ENCODE measurements around the gene PFN2. TPM values are rescaled to one million over a fixed set of nuclear protein-coding genes. Genes with fewer than 3 reads are reported as not detected.
"Not testable (repeated sequence)": the region's sequence is repeated elsewhere in the genome, so short reads cannot be mapped to it uniquely, and the experiment has no call there.

PFN2 gene
- polyA plus RNA-seq, 3 donors, result not detected

GRCh38 chr3:149983628-149984027, 12.9 kb upstream of the PFN2 start:
- Mint-ChIP-seq H3K4me3 (no peak overlapping the region), H3K4me1 (no peaks in the 10 kb centered on the region), H3K27me3 (ENCODE audit: low read depth in 3 of 3) (peaks cover 2 to 6% (median 3%) of the 10 kb centered on the region in 3 donors), H3K27ac (no peak overlapping the region), H3K9me3 (peaks cover 0 to 10% (median 4%) of the 10 kb centered on the region in 7 donors), H3K36me3 (no peaks in the 10 kb centered on the region)
- Histone ChIP-seq H3K9ac (ENCODE audit: insufficient read depth, low read length, poor library complexity, severe bottlenecking) (no peak overlapping the region), H3K4me3 (replicated peaks in 1 of 3; ENCODE audit: low read depth in 2 of 3, low read length in 3 of 3) (no peak overlapping the region), H3K4me2 (replicated peaks; ENCODE audit: extremely low read depth, low read length, poor library complexity, severe bottlenecking) (no peak overlapping the region), H3K27me3 (ENCODE audit: control insufficient read depth in 2 of 2, insufficient read depth in 2 of 2, low read length in 2 of 2) (no peaks in the 10 kb centered on the region), H3K27ac (ENCODE audit: low read depth in 1 of 2, low read length in 2 of 2) (no peak overlapping the region), H2AFZ (ENCODE audit: insufficient read depth, low read depth, low read length, poor library complexity, severe bottlenecking) (no peak overlapping the region), H3K9me3 (replicated peaks in 1 of 2; ENCODE audit: control insufficient read depth in 1 of 2, insufficient read depth in 1 of 2, low read length in 2 of 2) (peaks cover 0 to 4% of the 10 kb centered on the region in 2 donors), H3K79me2 (ENCODE audit: insufficient read depth, low read length) (no peaks in the 10 kb centered on the region), H3K4me1 (ENCODE audit: control insufficient read depth in 1 of 2, insufficient read depth in 2 of 2, low read length in 2 of 2) (no peaks in the 10 kb centered on the region), H4K20me1 (ENCODE audit: insufficient read depth, low read length) (no peaks in the 10 kb centered on the region), H3K36me3 (replicated peaks in 1 of 2; ENCODE audit: control insufficient read depth in 1 of 2, insufficient read depth in 2 of 2, low read length in 2 of 2) (no peaks in the 10 kb centered on the region)
- WGBS (ENCODE audit: insufficient coverage), result 100% methylated on average over 2 of the region's 4 CpGs
- no peak for DNase-seq
- intact Hi-C loops (cut with micrococcal nuclease), result no loop called here
- no peak for TF ChIP-seq CTCF (IDR thresholded peaks at IDR 0.05)

- H3K27ac Mint-ChIP-seq; H3K4me3 ChIP-seq (replicated peaks in 1 of 3; ENCODE audit: low read depth in 2 of 3, low read length in 3 of 3); H3K27me3 Mint-ChIP-seq (ENCODE audit: low read depth in 3 of 3); intact Hi-C loops (cut with micrococcal nuclease); H3K9me3 ChIP-seq (replicated peaks in 1 of 2; ENCODE audit: control insufficient read depth in 1 of 2, insufficient read depth in 1 of 2, low read length in 2 of 2); H3K4me3 Mint-ChIP-seq; H2AFZ ChIP-seq (ENCODE audit: insufficient read depth, low read depth, low read length, poor library complexity, severe bottlenecking); H4K20me1 ChIP-seq (ENCODE audit: insufficient read depth, low read length); H3K79me2 ChIP-seq (ENCODE audit: insufficient read depth, low read length); DNase-seq; H3K36me3 Mint-ChIP-seq; H3K27me3 ChIP-seq (ENCODE audit: control insufficient read depth in 2 of 2, insufficient read depth in 2 of 2, low read length in 2 of 2); H3K4me1 ChIP-seq (ENCODE audit: control insufficient read depth in 1 of 2, insufficient read depth in 2 of 2, low read length in 2 of 2); H3K27ac ChIP-seq (ENCODE audit: low read depth in 1 of 2, low read length in 2 of 2); H3K4me2 ChIP-seq (replicated peaks; ENCODE audit: extremely low read depth, low read length, poor library complexity, severe bottlenecking); H3K4me1 Mint-ChIP-seq; H3K9ac ChIP-seq (ENCODE audit: insufficient read depth, low read length, poor library complexity, severe bottlenecking); H3K36me3 ChIP-seq (replicated peaks in 1 of 2; ENCODE audit: control insufficient read depth in 1 of 2, insufficient read depth in 2 of 2, low read length in 2 of 2): not testable (repeated sequence)
- WGBS (ENCODE audit: insufficient coverage), result 96% methylated on average over 20 of the region's 32 CpGs
- peaks cover 0 to 10% (median 4%) of the 10 kb centered on the region in 7 donors for H3K9me3 Mint-ChIP-seq
Measured at GRCh38 chr3:149983053-149983452, 12.4 kb upstream of the PFN2 start.

- peaks cover 0 to 10% (median 4%) of the 10 kb centered on the region in 7 donors for H3K9me3 Mint-ChIP-seq
- H3K27ac Mint-ChIP-seq; H3K4me1 Mint-ChIP-seq; H3K27ac ChIP-seq (ENCODE audit: low read depth in 1 of 2, low read length in 2 of 2); H3K27me3 ChIP-seq (ENCODE audit: control insufficient read depth in 2 of 2, insufficient read depth in 2 of 2, low read length in 2 of 2); H3K79me2 ChIP-seq (ENCODE audit: insufficient read depth, low read length); H3K4me3 Mint-ChIP-seq; intact Hi-C loops (cut with micrococcal nuclease); H3K27me3 Mint-ChIP-seq (ENCODE audit: low read depth in 3 of 3); H3K9me3 ChIP-seq (replicated peaks in 1 of 2; ENCODE audit: control insufficient read depth in 1 of 2, insufficient read depth in 1 of 2, low read length in 2 of 2); H4K20me1 ChIP-seq (ENCODE audit: insufficient read depth, low read length); H3K36me3 ChIP-seq (replicated peaks in 1 of 2; ENCODE audit: control insufficient read depth in 1 of 2, insufficient read depth in 2 of 2, low read length in 2 of 2); H3K4me2 ChIP-seq (replicated peaks; ENCODE audit: extremely low read depth, low read length, poor library complexity, severe bottlenecking); H2AFZ ChIP-seq (ENCODE audit: insufficient read depth, low read depth, low read length, poor library complexity, severe bottlenecking); H3K36me3 Mint-ChIP-seq; DNase-seq; H3K4me1 ChIP-seq (ENCODE audit: control insufficient read depth in 1 of 2, insufficient read depth in 2 of 2, low read length in 2 of 2); H3K4me3 ChIP-seq (replicated peaks in 1 of 3; ENCODE audit: low read depth in 2 of 3, low read length in 3 of 3); H3K9ac ChIP-seq (ENCODE audit: insufficient read depth, low read length, poor library complexity, severe bottlenecking): not testable (repeated sequence)
- WGBS (ENCODE audit: insufficient coverage), result no CpG with 5 or more reads among the region's 10 CpGs
Measured at GRCh38 chr3:149981979-149982378, 11.3 kb upstream of the PFN2 start.
